HCT116 (cell line): ENCODE measurements around the gene IPO5. TPM values are rescaled to one million over a fixed set of nuclear protein-coding genes. Genes with fewer than 3 reads are reported as not detected.

ENCODE experiments used
- ATAC-seq: fragments of 200-7000 bp; cut with Tn5 transposase; 2 replicates; pipeline ENCODE4 v1.9.1; 2020; ENCODE audit warnings: mild to moderate bottlenecking, moderate library complexity
- BruUV-seq: library from RNA; stranded (reverse); fragments of 400-500 nt; replicated peaks from 2 replicates; lab custom pipeline; 2021; lab: Mats Ljungman, UMichigan
- CTCF ChIA-PET: fragments of 300-600 bp; sonication (Branson Sonifier 250); formaldehyde crosslinking; loops from one replicate; lab custom pipeline; 2021; ENCODE audit warnings: antibody characterized with exemption; lab: Charles Lee
- POLR2A ChIA-PET: fragments of 300-600, 350-600 bp; sonication (Branson Sonifier 250); formaldehyde crosslinking; loops from one replicate; lab custom pipeline; 2021; ENCODE audit warnings: antibody characterized with exemption; lab: Charles Lee
- RAD21 ChIA-PET, 2 experiments: fragments of 300-600 bp; sonication (Branson Sonifier 250); formaldehyde crosslinking; loops; one replicate each; lab custom pipeline; 2023; ENCODE audit warnings: low total read pairs in 2 of 2; ENCODE audit not compliant: uncharacterized antibody in 2 of 2, unreplicated experiment in 2 of 2, low non-redundant PET in 1 of 2; lab: Charles Lee
- DNase-seq: peaks from one replicate; pipeline ENCODE4 v3.0.0-alpha.2; 2010; ENCODE audit warnings: low read depth, low spot score
- H2AFZ ChIP-seq: fragments of 200-600 bp; shearing (Covaris generic), sonication (generic); 2 replicates; pipeline ENCODE4 v1.6.1; 2017; ENCODE audit warnings: low read depth, mixed run types, mixed read lengths, antibody characterized with exemption, low read length; ENCODE audit not compliant: poor library complexity, severe bottlenecking
- H3K27ac ChIP-seq: 2 replicates; pipeline ENCODE4 v1.5.1; 2012; ENCODE audit warnings: low read depth, low read length
- H3K27me3 ChIP-seq: fragments of 200-600 bp; sonication (generic); 2 replicates; pipeline ENCODE4 v1.6.1; 2016; ENCODE audit warnings: mixed run types, low read length, mixed read lengths; ENCODE audit not compliant: insufficient read depth
- H3K36me3 ChIP-seq, 2 experiments: fragments of 200-500 bp in 1 of 2; fragments of 200-600 bp in 1 of 2; sonication (Bioruptor generic) in 1 of 2; sonication (generic) in 1 of 2; 2 replicates each; pipeline versions ENCODE4 v1.5.1 to v1.6.1; 2014 to 2016; ENCODE audit warnings: low read length in 2 of 2, inconsistent platforms in 1 of 2, mixed read lengths in 1 of 2, mixed run types in 1 of 2; ENCODE audit not compliant: insufficient read depth in 2 of 2, control insufficient read depth in 1 of 2
- H3K4me1 ChIP-seq, 2 experiments: fragments of 200-600 bp in 1 of 2; sonication (generic) in 1 of 2; 2 replicates each; pipeline versions ENCODE4 v1.5.1 to v1.6.1; 2012 to 2017; ENCODE audit warnings: low read length in 2 of 2, inconsistent platforms in 1 of 2, mild to moderate bottlenecking in 1 of 2, mixed read lengths in 1 of 2, mixed run types in 1 of 2, moderate library complexity in 1 of 2; ENCODE audit not compliant: insufficient read depth in 2 of 2, control insufficient read depth in 1 of 2
- H3K4me2 ChIP-seq: fragments of 200-600 bp; sonication (generic); 2 replicates; pipeline ENCODE4 v1.6.1; 2017; ENCODE audit warnings: mixed run types, low read length, mixed read lengths
- H3K4me3 ChIP-seq, 2 experiments: fragments of 200-600 bp in 1 of 2; sonication (generic) in 1 of 2; replicated peaks in 1 of 2; 2 replicates each; pipeline ENCODE4 v1.5.1; 2011 to 2016; ENCODE audit warnings: low read length in 2 of 2, control low read depth in 1 of 2, low read depth in 1 of 2, mild to moderate bottlenecking in 1 of 2, mixed read lengths in 1 of 2, mixed run types in 1 of 2
- H3K79me2 ChIP-seq: fragments of 200-600 bp; sonication (generic); 2 replicates; pipeline ENCODE4 v1.6.1; 2017; ENCODE audit warnings: mild to moderate bottlenecking, mixed run types, low read length, moderate library complexity, mixed read lengths; ENCODE audit not compliant: insufficient read depth
- H3K9ac ChIP-seq: fragments of 200-600 bp; sonication (generic); 2 replicates; pipeline ENCODE4 v1.6.1; 2016; ENCODE audit warnings: low read length, mixed read lengths
- H3K9me2 ChIP-seq: fragments of 200-600 bp; sonication (generic), shearing (Covaris generic); 2 replicates; pipeline ENCODE4 v1.6.1; 2017; ENCODE audit warnings: mixed run types, mild to moderate bottlenecking, moderate library complexity; ENCODE audit not compliant: insufficient read depth
- H3K9me3 ChIP-seq, 2 experiments: fragments of 200-500 bp in 1 of 2; fragments of 200-600 bp in 1 of 2; sonication (Bioruptor generic) in 1 of 2; sonication (generic) in 1 of 2; 2 replicates each; pipeline ENCODE4 v1.6.1; 2014 to 2017; ENCODE audit warnings: low read length in 2 of 2, mixed read lengths in 2 of 2, inconsistent platforms in 1 of 2, low read depth in 1 of 2, mild to moderate bottlenecking in 1 of 2, mixed run types in 1 of 2, moderate library complexity in 1 of 2; ENCODE audit not compliant: control insufficient read depth in 1 of 2, insufficient read depth in 1 of 2
- H4K20me1 ChIP-seq: fragments of 200-600 bp; sonication (generic), shearing (Covaris generic); 2 replicates; pipeline ENCODE4 v1.6.1; 2017; ENCODE audit warnings: mixed run types, mild to moderate bottlenecking, moderate library complexity; ENCODE audit not compliant: insufficient read depth
- CBX3 ChIP-seq: IDR thresholded peaks from 2 replicates; pipeline ENCODE4 v1.6.1; 2012; ENCODE audit warnings: low read depth
- CEBPB ChIP-seq: IDR thresholded peaks from 2 replicates; pipeline ENCODE4 v1.6.1; 2012; ENCODE audit warnings: low read depth
- EGR1 ChIP-seq: IDR thresholded peaks from 2 replicates; pipeline ENCODE4 v1.6.1; 2012; ENCODE audit warnings: low read depth
- ELF1 ChIP-seq: IDR thresholded peaks from 2 replicates; pipeline ENCODE4 v1.6.1; 2012; ENCODE audit warnings: low read depth, borderline replicate concordance
- JUND ChIP-seq: IDR thresholded peaks from 2 replicates; pipeline ENCODE4 v1.6.1; 2012
- POLR2A ChIP-seq: IDR thresholded peaks from 2 replicates; pipeline ENCODE4 v1.7.0; 2011; ENCODE audit warnings: borderline replicate concordance; ENCODE audit not compliant: insufficient read depth, insufficient read length; ENCODE audit errors: extremely low read depth
- POLR2AphosphoS5 ChIP-seq: IDR thresholded peaks from 2 replicates; pipeline ENCODE4 v1.6.1; 2011; ENCODE audit warnings: mild to moderate bottlenecking, low read depth, low read length, moderate library complexity
- SP1 ChIP-seq: IDR thresholded peaks from 2 replicates; pipeline ENCODE4 v1.6.1; 2012; ENCODE audit warnings: low read depth
- SRF ChIP-seq: IDR thresholded peaks from 2 replicates; pipeline ENCODE4 v1.6.1; 2012; ENCODE audit warnings: low read depth
- YY1 ChIP-seq: IDR thresholded peaks from 2 replicates; pipeline ENCODE4 v1.6.1; 2011; ENCODE audit warnings: low read length, low read depth, moderate library complexity, mild to moderate bottlenecking; ENCODE audit not compliant: insufficient replicate concordance; ENCODE audit errors: extremely low read depth
- ZNF274 ChIP-seq: fragments of 200-500 bp; sonication (Bioruptor generic); IDR thresholded peaks from 2 replicates; pipeline ENCODE4 v1.6.1; 2014; ENCODE audit warnings: mild to moderate bottlenecking, low read depth, low read length, inconsistent platforms
- intact Hi-C: fragments of 100-400 bp; cut with micrococcal nuclease; formaldehyde crosslinking; loops from 2 replicates; pipeline ENCODE4 v1.10.0; 2022
- total RNA-seq: library from RNA; stranded (reverse); gene quantifications from one replicate; pipeline ENCODE4 v1.2.1, GENCODE V29; 2021; ENCODE audit not compliant: unreplicated experiment
- TF ChIP-seq, protein P1 (sequence below): IDR thresholded peaks from 2 replicates; pipeline ENCODE4 v1.6.1; 2011; ENCODE audit warnings: mild to moderate bottlenecking, low read length, moderate library complexity; ENCODE audit not compliant: insufficient replicate concordance; ENCODE audit errors: extremely low read depth
- TF ChIP-seq, protein P2 (sequence below): IDR thresholded peaks from 2 replicates; pipeline ENCODE4 v1.6.1; 2012; ENCODE audit warnings: low read depth
- TF ChIP-seq, protein P3 (sequence below), 3 experiments: fragments of 200-600 bp in 1 of 3; sonication (generic) in 1 of 3; IDR thresholded peaks in 2 of 3; conservative IDR thresholded peaks in 1 of 3; 2 replicates each; pipeline ENCODE4 v1.5.1; 2012 to 2017; ENCODE audit warnings: low read depth in 2 of 3, low read length in 2 of 3, antibody characterized with exemption in 1 of 3, borderline replicate concordance in 1 of 3, control low read depth in 1 of 3, mild to moderate bottlenecking in 1 of 3, mixed read lengths in 1 of 3, mixed run types in 1 of 3, moderate library complexity in 1 of 3; ENCODE audit not compliant: insufficient read depth in 1 of 3
- TF ChIP-seq, protein P4 (sequence below): IDR thresholded peaks from 2 replicates; pipeline ENCODE4 v1.6.1; 2012

The IPO5 gene
- total RNA-seq, 1 experiment from 2014 or later: 237 TPM

DNA sequence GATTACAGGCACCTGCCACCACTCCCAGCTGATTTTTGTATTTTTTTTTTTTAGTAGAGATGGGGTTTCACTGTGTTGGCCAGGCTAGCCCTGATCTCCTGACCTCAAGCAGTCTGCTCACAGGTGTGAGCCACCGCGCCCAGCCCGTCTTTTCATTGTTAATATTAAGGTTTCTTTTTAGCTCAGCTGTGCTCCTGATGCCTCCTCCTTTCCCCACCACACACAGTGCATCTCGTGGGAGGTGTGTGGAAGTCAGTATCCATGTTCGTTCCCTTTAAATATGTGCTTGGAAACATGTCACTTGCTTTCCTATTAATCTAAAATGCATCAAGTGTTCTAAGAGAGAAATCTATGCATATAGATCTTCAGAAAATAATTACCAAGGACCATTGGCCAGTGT lies 53.5 kb downstream of the IPO5 start (continued):
- no peak for TF ChIP-seq POLR2A
- TF ChIP-seq, protein P1, sequence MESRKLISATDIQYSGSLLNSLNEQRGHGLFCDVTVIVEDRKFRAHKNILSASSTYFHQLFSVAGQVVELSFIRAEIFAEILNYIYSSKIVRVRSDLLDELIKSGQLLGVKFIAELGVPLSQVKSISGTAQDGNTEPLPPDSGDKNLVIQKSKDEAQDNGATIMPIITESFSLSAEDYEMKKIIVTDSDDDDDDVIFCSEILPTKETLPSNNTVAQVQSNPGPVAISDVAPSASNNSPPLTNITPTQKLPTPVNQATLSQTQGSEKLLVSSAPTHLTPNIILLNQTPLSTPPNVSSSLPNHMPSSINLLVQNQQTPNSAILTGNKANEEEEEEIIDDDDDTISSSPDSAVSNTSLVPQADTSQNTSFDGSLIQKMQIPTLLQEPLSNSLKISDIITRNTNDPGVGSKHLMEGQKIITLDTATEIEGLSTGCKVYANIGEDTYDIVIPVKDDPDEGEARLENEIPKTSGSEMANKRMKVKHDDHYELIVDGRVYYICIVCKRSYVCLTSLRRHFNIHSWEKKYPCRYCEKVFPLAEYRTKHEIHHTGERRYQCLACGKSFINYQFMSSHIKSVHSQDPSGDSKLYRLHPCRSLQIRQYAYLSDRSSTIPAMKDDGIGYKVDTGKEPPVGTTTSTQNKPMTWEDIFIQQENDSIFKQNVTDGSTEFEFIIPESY: no peak

DNA sequence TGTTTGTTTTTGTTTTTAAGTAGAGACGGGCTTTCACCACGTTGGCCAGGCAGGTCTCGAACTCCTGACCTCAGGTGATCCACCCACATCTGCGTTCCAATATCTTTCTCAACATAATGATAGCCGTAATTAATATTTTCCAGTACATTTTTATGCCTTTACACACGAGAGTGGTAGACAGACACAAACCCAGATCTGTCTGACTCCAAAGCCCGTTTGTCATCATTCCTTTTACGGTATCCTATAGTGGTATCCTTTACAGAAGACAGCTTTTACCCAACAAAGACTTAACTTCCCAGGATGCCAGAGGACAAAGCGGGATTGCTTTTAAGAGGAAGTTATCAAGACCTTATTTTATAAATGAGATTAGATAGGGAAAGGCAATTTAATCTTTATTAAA lies 59.8 kb downstream of the IPO5 start:
- intact Hi-C loops: no loop called here
- Histone ChIP-seq H3K4me2 (no peak overlapping the region), H3K27ac (no peak overlapping the region), H4K20me1 (0 out of 2 replicates have a peak, but pooled peaks cover 7% of the 10 kb centered on the region), H3K79me2 (peaks cover 55% of the 10 kb centered on the region), H3K9me3 (no peaks in the 10 kb centered on the region), H3K4me3 (no peak overlapping the region), H3K9ac (no peak overlapping the region), H3K36me3 (peaks cover 68 to 79% of the 10 kb centered on the region in 2 experiments), H3K9me2 (no peaks in the 10 kb centered on the region), H3K4me1 (no peaks in the 10 kb centered on the region), H3K27me3 (no peaks in the 10 kb centered on the region), H2AFZ (no peak overlapping the region)
- ATAC-seq: no peak
- POLR2A ChIA-PET: no interaction called here
- CTCF ChIA-PET: no interaction called here
- no TSS peak for BruUV-seq
- RAD21 ChIA-PET: no interaction called here
- TF ChIP-seq JUND: no peak
- TF ChIP-seq, protein P2, sequence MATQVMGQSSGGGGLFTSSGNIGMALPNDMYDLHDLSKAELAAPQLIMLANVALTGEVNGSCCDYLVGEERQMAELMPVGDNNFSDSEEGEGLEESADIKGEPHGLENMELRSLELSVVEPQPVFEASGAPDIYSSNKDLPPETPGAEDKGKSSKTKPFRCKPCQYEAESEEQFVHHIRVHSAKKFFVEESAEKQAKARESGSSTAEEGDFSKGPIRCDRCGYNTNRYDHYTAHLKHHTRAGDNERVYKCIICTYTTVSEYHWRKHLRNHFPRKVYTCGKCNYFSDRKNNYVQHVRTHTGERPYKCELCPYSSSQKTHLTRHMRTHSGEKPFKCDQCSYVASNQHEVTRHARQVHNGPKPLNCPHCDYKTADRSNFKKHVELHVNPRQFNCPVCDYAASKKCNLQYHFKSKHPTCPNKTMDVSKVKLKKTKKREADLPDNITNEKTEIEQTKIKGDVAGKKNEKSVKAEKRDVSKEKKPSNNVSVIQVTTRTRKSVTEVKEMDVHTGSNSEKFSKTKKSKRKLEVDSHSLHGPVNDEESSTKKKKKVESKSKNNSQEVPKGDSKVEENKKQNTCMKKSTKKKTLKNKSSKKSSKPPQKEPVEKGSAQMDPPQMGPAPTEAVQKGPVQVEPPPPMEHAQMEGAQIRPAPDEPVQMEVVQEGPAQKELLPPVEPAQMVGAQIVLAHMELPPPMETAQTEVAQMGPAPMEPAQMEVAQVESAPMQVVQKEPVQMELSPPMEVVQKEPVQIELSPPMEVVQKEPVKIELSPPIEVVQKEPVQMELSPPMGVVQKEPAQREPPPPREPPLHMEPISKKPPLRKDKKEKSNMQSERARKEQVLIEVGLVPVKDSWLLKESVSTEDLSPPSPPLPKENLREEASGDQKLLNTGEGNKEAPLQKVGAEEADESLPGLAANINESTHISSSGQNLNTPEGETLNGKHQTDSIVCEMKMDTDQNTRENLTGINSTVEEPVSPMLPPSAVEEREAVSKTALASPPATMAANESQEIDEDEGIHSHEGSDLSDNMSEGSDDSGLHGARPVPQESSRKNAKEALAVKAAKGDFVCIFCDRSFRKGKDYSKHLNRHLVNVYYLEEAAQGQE: no peak
- TF ChIP-seq YY1: no peak
- TF ChIP-seq ELF1: no peak
- no peak for TF ChIP-seq SRF
- no peak for TF ChIP-seq CEBPB
- TF ChIP-seq CBX3: no peak
- no peak for TF ChIP-seq POLR2AphosphoS5
- TF ChIP-seq ZNF274: no peak
- TF ChIP-seq, protein P3, sequence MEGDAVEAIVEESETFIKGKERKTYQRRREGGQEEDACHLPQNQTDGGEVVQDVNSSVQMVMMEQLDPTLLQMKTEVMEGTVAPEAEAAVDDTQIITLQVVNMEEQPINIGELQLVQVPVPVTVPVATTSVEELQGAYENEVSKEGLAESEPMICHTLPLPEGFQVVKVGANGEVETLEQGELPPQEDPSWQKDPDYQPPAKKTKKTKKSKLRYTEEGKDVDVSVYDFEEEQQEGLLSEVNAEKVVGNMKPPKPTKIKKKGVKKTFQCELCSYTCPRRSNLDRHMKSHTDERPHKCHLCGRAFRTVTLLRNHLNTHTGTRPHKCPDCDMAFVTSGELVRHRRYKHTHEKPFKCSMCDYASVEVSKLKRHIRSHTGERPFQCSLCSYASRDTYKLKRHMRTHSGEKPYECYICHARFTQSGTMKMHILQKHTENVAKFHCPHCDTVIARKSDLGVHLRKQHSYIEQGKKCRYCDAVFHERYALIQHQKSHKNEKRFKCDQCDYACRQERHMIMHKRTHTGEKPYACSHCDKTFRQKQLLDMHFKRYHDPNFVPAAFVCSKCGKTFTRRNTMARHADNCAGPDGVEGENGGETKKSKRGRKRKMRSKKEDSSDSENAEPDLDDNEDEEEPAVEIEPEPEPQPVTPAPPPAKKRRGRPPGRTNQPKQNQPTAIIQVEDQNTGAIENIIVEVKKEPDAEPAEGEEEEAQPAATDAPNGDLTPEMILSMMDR (IDR thresholded peaks at IDR 0.05 in 2 of 3, conservative IDR thresholded peaks at IDR 0.05 in 1 of 3; ENCODE audit: borderline replicate concordance in 1 of 3, insufficient read depth in 1 of 3, low read depth in 2 of 3, low read length in 2 of 3): no peak
- TF ChIP-seq, protein P4, sequence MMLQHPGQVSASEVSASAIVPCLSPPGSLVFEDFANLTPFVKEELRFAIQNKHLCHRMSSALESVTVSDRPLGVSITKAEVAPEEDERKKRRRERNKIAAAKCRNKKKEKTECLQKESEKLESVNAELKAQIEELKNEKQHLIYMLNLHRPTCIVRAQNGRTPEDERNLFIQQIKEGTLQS: no peak
- TF ChIP-seq SP1: no peak
- no peak for TF ChIP-seq EGR1
- TF ChIP-seq, protein P1: no peak
- DNase-seq: no peak
